SK-N-SH treated with all-trans-retinoic acid at 6 μM for 48 hours (cell line): ENCODE measurements around the gene SLC12A7.

ENCODE experiments used
- ARNTL ChIP-seq: fragments of 450-650 bp; formaldehyde crosslinking; IDR thresholded peaks from 2 replicates; pipeline ENCODE4 v1.5.0; 2020; ENCODE audit warnings: low read depth, mild to moderate bottlenecking, moderate library complexity, borderline replicate concordance
- ESRRG ChIP-seq: fragments of 250-450 bp; sonication (Bioruptor Pico); IDR thresholded peaks from 2 replicates; pipeline ENCODE4 v1.6.1; 2021; ENCODE audit warnings: mild to moderate bottlenecking
- RARB ChIP-seq: fragments of 250-450 bp; sonication (Bioruptor Pico); IDR thresholded peaks from 2 replicates; pipeline ENCODE4 v1.8.0; 2021; ENCODE audit warnings: mild to moderate bottlenecking, moderate library complexity
- SNAI2 ChIP-seq: fragments of 250-450 bp; sonication (Bioruptor Pico); IDR thresholded peaks from 2 replicates; pipeline ENCODE4 v1.5.0; 2020; ENCODE audit warnings: mild to moderate bottlenecking, moderate library complexity
- ZC3H10 ChIP-seq: fragments of 250-450 bp; sonication (Bioruptor Pico); IDR thresholded peaks from 2 replicates; pipeline ENCODE4 v1.5.1; 2021; ENCODE audit warnings: mild to moderate bottlenecking, moderate library complexity
- ZFP3 ChIP-seq: fragments of 250-450 bp; sonication (Bioruptor Pico); IDR thresholded peaks from 2 replicates; pipeline ENCODE4 v1.5.0; 2020; ENCODE audit warnings: mild to moderate bottlenecking, moderate library complexity
- ZFP30 ChIP-seq: fragments of 450-650 bp; formaldehyde crosslinking; IDR thresholded peaks from 2 replicates; pipeline ENCODE4 v1.5.0; 2022; ENCODE audit warnings: mild to moderate bottlenecking, moderate library complexity
- ZNF8 ChIP-seq: fragments of 450-650 bp; formaldehyde crosslinking; IDR thresholded peaks from 2 replicates; pipeline ENCODE4 v1.5.0; 2020; ENCODE audit warnings: mild to moderate bottlenecking, moderate library complexity
- TF ChIP-seq, protein P1 (sequence below): fragments of 250-450 bp; sonication (Bioruptor Pico); IDR thresholded peaks from 2 replicates; pipeline ENCODE4 v1.8.0; 2020; ENCODE audit warnings: mild to moderate bottlenecking, moderate library complexity, borderline replicate concordance
- TF ChIP-seq, protein P2 (sequence below): fragments of 250-450 bp; sonication (Bioruptor Pico); IDR thresholded peaks from 2 replicates; pipeline ENCODE4 v1.5.0; 2020; ENCODE audit warnings: mild to moderate bottlenecking, moderate library complexity

DNA sequence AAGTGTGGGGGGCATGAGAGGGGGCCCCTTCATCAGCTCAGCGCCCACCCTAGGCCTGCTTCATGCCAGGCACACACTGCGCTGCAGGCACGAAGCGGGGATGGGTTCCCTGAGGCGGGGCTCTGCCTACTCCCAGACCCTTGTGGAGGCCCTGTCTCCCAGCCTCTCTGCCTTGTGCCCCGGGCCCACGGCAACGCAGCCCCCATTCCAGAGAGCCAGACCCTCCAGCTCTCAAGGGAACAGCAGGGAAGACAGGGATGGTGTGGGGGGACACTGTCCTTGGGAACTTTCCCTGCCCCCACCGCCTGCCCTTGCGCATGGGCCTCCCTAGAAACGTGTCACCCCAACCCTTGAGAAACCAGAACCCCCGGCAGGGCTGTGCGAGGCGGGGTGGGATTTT, 10.0 kb upstream of the SLC12A7 start:
- no peak for TF ChIP-seq ZFP3 (CRISPR knock-in tag)
- no peak for TF ChIP-seq RARB (CRISPR knock-in tag)
- TF ChIP-seq, protein P1, sequence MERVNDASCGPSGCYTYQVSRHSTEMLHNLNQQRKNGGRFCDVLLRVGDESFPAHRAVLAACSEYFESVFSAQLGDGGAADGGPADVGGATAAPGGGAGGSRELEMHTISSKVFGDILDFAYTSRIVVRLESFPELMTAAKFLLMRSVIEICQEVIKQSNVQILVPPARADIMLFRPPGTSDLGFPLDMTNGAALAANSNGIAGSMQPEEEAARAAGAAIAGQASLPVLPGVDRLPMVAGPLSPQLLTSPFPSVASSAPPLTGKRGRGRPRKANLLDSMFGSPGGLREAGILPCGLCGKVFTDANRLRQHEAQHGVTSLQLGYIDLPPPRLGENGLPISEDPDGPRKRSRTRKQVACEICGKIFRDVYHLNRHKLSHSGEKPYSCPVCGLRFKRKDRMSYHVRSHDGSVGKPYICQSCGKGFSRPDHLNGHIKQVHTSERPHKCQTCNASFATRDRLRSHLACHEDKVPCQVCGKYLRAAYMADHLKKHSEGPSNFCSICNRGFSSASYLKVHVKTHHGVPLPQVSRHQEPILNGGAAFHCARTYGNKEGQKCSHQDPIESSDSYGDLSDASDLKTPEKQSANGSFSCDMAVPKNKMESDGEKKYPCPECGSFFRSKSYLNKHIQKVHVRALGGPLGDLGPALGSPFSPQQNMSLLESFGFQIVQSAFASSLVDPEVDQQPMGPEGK (CRISPR knock-in tag), result no peak
- no peak for TF ChIP-seq ZFP30 (CRISPR knock-in tag)
- no peak for TF ChIP-seq ZC3H10 (CRISPR knock-in tag)
- TF ChIP-seq, protein P2, sequence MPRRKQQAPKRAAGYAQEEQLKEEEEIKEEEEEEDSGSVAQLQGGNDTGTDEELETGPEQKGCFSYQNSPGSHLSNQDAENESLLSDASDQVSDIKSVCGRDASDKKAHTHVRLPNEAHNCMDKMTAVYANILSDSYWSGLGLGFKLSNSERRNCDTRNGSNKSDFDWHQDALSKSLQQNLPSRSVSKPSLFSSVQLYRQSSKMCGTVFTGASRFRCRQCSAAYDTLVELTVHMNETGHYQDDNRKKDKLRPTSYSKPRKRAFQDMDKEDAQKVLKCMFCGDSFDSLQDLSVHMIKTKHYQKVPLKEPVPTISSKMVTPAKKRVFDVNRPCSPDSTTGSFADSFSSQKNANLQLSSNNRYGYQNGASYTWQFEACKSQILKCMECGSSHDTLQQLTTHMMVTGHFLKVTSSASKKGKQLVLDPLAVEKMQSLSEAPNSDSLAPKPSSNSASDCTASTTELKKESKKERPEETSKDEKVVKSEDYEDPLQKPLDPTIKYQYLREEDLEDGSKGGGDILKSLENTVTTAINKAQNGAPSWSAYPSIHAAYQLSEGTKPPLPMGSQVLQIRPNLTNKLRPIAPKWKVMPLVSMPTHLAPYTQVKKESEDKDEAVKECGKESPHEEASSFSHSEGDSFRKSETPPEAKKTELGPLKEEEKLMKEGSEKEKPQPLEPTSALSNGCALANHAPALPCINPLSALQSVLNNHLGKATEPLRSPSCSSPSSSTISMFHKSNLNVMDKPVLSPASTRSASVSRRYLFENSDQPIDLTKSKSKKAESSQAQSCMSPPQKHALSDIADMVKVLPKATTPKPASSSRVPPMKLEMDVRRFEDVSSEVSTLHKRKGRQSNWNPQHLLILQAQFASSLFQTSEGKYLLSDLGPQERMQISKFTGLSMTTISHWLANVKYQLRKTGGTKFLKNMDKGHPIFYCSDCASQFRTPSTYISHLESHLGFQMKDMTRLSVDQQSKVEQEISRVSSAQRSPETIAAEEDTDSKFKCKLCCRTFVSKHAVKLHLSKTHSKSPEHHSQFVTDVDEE (CRISPR knock-in tag), result no peak
- TF ChIP-seq ESRRG (CRISPR knock-in tag), result no peak
- TF ChIP-seq ARNTL (CRISPR knock-in tag), result no peak
- TF ChIP-seq ZNF8, result no peak
- TF ChIP-seq SNAI2 (CRISPR knock-in tag), result no peak
